Measurements from ENCODE around the gene GABRB2.

DNA sequence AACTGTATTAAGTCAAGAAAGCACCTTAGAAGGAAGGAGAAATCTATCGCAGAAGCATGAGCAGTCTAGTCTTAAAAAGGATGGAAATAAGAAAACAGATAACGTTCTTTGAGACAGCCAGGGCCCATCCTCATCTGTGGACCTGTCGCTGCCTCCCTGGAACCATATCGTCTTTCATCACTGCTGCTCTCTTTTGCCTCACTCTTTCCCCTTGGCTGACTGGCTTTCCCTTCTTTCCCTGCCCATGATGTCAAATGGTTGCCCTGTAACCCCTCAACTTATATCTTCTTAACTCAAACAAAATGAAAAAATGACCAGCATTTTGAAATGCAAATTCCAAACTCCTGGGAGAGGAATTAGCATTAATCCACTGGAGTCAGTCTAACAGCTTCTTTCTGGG is 299.8 kb downstream of the GABRB2 start:
- TF ChIP-seq TCF12 (IDR thresholded peaks at IDR 0.05; ENCODE audit: low read depth): no peak
- TF ChIP-seq, protein P1, sequence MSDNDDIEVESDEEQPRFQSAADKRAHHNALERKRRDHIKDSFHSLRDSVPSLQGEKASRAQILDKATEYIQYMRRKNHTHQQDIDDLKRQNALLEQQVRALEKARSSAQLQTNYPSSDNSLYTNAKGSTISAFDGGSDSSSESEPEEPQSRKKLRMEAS (IDR thresholded peaks at IDR 0.05): no peak
- no peak for TF ChIP-seq FOXM1 (IDR thresholded peaks at IDR 0.05; ENCODE audit: borderline replicate concordance, low read depth)
- no peak for TF ChIP-seq EP300 (IDR thresholded peaks at IDR 0.05; ENCODE audit: borderline replicate concordance)
- TF ChIP-seq ZBTB7A (IDR thresholded peaks at IDR 0.05; ENCODE audit: low read depth): no peak
- no peak for TF ChIP-seq EGR1 (IDR thresholded peaks at IDR 0.05)
- TF ChIP-seq, protein P2, sequence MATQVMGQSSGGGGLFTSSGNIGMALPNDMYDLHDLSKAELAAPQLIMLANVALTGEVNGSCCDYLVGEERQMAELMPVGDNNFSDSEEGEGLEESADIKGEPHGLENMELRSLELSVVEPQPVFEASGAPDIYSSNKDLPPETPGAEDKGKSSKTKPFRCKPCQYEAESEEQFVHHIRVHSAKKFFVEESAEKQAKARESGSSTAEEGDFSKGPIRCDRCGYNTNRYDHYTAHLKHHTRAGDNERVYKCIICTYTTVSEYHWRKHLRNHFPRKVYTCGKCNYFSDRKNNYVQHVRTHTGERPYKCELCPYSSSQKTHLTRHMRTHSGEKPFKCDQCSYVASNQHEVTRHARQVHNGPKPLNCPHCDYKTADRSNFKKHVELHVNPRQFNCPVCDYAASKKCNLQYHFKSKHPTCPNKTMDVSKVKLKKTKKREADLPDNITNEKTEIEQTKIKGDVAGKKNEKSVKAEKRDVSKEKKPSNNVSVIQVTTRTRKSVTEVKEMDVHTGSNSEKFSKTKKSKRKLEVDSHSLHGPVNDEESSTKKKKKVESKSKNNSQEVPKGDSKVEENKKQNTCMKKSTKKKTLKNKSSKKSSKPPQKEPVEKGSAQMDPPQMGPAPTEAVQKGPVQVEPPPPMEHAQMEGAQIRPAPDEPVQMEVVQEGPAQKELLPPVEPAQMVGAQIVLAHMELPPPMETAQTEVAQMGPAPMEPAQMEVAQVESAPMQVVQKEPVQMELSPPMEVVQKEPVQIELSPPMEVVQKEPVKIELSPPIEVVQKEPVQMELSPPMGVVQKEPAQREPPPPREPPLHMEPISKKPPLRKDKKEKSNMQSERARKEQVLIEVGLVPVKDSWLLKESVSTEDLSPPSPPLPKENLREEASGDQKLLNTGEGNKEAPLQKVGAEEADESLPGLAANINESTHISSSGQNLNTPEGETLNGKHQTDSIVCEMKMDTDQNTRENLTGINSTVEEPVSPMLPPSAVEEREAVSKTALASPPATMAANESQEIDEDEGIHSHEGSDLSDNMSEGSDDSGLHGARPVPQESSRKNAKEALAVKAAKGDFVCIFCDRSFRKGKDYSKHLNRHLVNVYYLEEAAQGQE (IDR thresholded peaks at IDR 0.05; ENCODE audit: low read depth): no peak
- TF ChIP-seq RAD21 (IDR thresholded peaks at IDR 0.05; ENCODE audit: low read depth): no peak
- no peak for TF ChIP-seq CEBPB (IDR thresholded peaks at IDR 0.05)
- no peak for TF ChIP-seq TAF1 (IDR thresholded peaks at IDR 0.05; ENCODE audit: low read depth)
